Measurements from ENCODE around the gene NRDE2.

Gene NRDE2

DNA sequence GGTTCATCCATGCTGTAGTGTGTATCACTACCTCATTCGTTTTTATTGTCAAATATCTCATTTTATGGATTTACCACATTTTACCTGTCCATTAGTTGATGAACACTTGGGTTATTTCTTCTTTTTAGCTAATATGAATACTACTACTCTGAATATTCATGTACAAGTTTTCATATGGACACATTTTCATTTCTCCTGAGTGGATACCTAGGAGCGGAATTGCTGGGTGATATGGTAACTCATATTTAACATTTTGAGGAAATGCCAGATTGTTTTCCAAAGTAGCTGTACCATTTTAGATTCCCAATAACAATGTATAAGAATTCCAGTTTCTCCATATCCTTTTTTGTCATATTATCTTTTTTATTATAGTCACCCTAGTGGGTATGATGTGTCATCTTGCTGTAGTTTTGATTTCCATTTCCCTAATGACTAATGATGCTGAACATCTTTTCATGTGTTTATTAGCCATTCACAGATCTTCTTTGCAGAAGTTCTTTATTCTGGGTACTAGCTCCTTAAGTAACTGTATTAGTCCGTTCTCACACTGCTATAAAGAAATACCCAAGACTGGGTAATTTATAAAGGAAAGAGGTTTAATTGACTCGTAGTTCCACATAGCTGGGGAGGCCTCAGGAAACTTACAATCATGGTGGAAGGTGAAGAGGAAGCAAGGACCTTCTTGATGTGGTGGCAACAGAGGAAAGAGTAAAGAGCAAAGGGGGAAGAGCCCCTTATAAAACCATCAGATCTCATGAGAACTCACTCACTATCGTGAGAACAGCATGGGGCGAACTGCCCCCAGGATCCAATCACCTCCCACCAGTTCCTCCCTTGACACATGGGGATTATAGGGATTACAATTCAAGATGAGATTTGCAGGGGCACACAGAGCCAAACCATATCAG, 11.9 kb downstream of the NRDE2 start:
- Histone ChIP-seq H3K36me3 (replicated peaks) (peaks cover 2% of the 10 kb centered on the region), H3K4me3 (ENCODE audit: low read depth, low read length) (no peak overlapping the region), H3K27me3 (replicated peaks) (no peaks in the 10 kb centered on the region), H3K27ac (no peak overlapping the region)
- DNase-seq = no peak
- in situ Hi-C loops (cut with HindIII; ENCODE audit: low pct_ligation_motif_present, low sequenced_read_pairs) = no loop called here
- TF ChIP-seq CTCF (IDR thresholded peaks at IDR 0.05; ENCODE audit: low read depth, low read length, missing control alignments) = no peak

GRCh38 chr14:90319173-90319572, 12.6 kb downstream of the NRDE2 start:
- no peak for TF ChIP-seq CTCF (IDR thresholded peaks at IDR 0.05; ENCODE audit: low read depth, low read length, missing control alignments)
- Histone ChIP-seq H3K27me3 (replicated peaks) (no peaks in the 10 kb centered on the region), H3K4me3 (ENCODE audit: low read depth, low read length) (no peak overlapping the region), H3K36me3 (replicated peaks) (peaks cover 4% of the 10 kb centered on the region), H3K27ac (no peak overlapping the region)
- DNase-seq = no peak
- in situ Hi-C loops (cut with HindIII; ENCODE audit: low pct_ligation_motif_present, low sequenced_read_pairs) = no loop called here

DNA sequence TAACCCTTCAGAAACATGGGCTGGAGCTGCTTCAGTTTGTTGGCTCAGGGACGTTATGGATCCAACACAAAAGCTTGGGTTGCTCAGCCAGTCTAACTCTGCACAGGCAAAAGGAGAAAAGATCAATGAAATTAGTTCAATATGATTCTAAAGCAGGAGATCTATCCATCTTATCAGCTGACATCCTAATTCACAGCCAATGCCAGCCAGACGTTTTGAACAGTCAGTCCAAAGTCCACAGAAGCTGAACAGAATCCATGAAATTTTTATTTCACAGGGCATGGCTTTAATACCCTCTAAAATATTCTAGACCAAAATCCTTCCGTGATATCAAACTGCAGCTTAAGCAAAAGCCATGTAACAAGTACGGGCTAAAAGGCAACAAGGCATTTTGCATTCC, 13.7 kb downstream of the NRDE2 start:
- no peak for DNase-seq
- Histone ChIP-seq H3K4me3 (ENCODE audit: low read depth, low read length) (no peak overlapping the region), H3K27me3 (replicated peaks) (no peaks in the 10 kb centered on the region), H3K36me3 (replicated peaks) (peaks cover 4% of the 10 kb centered on the region), H3K27ac (no peak overlapping the region)
- TF ChIP-seq CTCF (IDR thresholded peaks at IDR 0.05; ENCODE audit: low read depth, low read length, missing control alignments) = no peak
- in situ Hi-C loops (cut with HindIII; ENCODE audit: low pct_ligation_motif_present, low sequenced_read_pairs) = no loop called here

DNA sequence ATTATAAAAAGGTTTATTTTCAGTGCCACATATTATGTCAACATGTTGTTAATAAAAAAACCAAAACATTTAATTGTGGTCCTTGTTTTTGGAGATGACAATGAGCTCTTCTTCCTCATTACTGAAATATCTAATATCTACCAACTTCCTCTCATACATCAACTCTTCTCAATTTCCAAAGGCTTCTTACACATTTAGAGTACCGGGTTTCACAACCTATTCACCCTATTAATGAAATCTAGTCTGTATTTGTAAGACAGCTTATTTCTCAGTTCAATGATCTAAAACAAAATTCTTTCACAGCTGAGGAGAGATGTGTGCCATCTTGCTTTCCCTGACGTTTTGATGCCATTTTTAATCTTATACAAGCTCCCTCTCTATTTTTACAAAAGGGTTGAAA, 14.5 kb downstream of the NRDE2 start:
- TF ChIP-seq CTCF (IDR thresholded peaks at IDR 0.05; ENCODE audit: low read depth, low read length, missing control alignments) = no peak
- peaks cover 4% of the 10 kb centered on the region for H3K36me3 ChIP-seq (replicated peaks)
- no peak overlapping the region for H3K27ac ChIP-seq
- in situ Hi-C loops (cut with HindIII; ENCODE audit: low pct_ligation_motif_present, low sequenced_read_pairs) = no loop called here
- H3K4me3 ChIP-seq (ENCODE audit: low read depth, low read length) = no peak overlapping the region
- DNase-seq = no peak
- H3K27me3 ChIP-seq (replicated peaks) = no peaks in the 10 kb centered on the region

DNA sequence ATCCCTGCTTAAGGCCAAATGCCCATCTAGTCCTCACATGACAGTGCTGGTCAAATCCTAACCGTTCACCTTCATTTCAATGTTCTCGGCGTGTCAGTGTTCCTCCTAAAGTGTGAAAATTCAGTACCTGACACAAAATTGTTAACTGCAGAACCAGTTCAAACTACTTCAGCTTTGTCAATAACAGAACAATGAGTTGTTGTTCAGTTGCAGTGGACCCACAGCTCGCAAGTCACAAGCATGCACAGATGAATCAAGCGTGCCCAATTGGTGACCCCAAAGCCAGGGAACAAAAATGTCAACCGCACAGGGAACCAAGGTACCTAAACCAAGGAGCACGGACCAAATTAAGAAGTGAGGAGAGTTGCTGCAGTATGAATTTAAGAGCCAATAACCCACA, 23.2 kb downstream of the NRDE2 start:
- no peak for DNase-seq
- Histone ChIP-seq H3K27me3 (replicated peaks) (no peaks in the 10 kb centered on the region), H3K36me3 (replicated peaks) (peaks cover 10% of the 10 kb centered on the region), H3K4me3 (ENCODE audit: low read depth, low read length) (no peak overlapping the region), H3K27ac (no peak overlapping the region)
- no peak for TF ChIP-seq CTCF (IDR thresholded peaks at IDR 0.05; ENCODE audit: low read depth, low read length, missing control alignments)
- in situ Hi-C loops (cut with HindIII; ENCODE audit: low pct_ligation_motif_present, low sequenced_read_pairs) = no loop called here

Data from brain microvascular endothelial cell (primary cell).